Fibroblast of the conjunctiva (primary cell): Measurements from ENCODE around the gene PI4KA.
"Not testable (repeated sequence)": the region's sequence is repeated elsewhere in the genome, so short reads cannot be mapped to it uniquely, and the experiment has no call there.

Experiments
- DNase-seq: peaks from one replicate; pipeline ENCODE4 v3.0.0-alpha.2; 2010; ENCODE audit warnings: low read depth

Gene PI4KA

DNA sequence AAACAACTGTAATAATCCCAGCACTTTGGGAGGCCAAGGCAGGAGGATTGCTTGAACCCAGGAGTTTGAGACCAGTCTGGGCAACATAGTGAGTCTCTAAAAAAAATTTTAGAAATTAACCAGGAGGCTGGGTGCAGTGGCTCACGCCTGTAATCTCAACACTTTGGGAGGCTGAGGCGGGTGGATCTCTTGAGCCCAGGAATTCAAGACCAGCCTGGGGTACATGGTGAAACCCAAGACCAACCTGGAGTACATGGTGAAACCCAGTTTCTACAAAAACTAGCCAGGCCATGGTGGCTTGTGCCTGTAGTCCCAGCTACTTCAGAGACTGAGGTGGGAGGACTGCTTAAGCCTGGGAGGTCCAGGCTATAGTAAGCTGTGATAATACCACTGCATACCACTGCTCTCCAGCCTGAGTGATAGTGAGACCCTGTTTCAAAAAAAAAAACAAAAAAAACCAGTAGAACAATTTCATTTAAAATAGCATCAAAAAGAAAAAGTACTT, 11.2 kb downstream of the PI4KA start:
- no peak for DNase-seq

DNA sequence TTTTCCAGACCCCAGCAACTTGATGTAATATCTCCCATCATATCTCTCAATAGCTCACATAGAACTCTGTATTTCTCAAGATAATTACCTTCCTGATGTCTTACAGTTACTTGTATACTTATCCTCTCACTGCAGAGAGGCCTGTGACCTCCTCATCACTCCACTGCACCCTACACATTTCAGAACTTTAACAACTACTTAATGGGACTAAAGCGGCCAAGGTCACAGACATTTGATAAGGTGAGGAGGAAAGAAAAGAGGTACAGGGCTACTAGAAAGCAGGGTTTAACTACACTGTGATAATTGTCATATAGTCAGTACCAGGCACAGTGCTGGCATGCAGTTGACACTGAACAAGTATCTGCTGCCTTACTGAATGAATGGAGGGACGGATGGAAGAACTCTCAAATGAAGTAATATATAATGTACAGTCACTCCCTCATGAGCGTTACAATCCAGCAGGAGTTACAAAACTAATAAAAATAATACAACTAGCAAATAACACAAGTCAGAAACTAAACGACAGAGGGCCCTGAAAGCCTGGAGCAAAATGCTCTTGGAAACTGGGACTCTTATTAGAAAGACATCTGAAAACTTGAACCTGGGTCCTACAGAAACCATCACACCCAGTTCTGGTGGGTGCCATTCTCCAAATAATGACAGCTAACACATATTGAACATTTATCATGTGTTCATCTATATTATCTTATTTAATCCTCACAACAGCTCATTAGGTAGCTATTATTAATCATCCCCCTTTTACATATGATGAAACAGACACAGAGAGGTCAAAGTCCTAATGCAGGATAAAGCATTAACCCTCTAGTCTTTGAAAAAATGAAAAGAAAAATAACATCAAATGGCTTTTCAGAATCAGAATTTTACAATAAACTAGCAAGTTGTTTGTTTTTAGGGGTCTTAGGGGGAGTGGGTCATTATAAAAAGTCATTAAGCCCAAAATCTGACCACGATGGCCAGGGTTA, 14.3 kb downstream of the PI4KA start:
- no peak for DNase-seq

- no peak for DNase-seq
These were observed 15.1 kb downstream of the PI4KA start for GRCh38 chr22:20843501-20843900.

- DNase-seq = no peak
These were observed 17.8 kb downstream of the PI4KA start for GRCh38 chr22:20840646-20841371.

DNA sequence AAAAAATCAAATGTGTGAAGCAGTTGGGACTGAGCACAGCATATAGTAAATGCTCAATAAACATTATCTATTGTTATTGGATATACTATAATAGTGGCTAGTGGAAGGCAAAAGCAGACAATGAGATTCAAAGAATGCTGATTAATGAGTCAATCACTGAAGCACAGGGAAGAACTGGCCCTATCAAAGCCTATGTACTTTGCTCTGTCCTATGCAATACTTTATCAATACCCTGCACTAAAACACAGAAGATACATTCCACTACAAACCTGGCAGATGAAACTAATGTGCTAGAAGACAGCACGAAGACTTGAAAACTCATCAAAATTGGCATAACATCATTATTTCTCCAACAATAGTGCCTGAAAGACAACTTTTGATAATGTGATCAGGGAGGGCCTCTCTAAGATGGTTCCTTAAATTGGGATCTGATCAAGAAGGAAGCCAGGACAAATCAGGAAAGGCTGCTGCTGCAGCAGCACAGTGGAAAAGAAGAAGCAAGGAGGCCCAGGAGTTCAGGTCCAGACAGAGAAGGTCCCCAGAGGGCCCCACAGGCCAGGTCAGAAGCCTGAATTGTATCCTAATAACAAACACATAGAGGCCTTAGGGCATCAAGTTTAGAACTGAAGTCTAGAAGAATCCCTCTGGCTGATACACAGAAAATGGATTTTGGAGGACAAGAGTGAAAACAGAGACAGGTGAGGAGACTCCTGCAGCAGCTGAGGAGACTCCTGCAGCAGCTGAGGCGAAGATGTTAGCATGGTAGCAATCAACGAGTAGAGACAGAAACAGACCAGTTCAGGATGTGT, 18.6 kb downstream of the PI4KA start:
- DNase-seq = no peak

GRCh38 chr22:20839354-20839753, 19.3 kb downstream of the PI4KA start:
- not testable (repeated sequence) for DNase-seq

DNA sequence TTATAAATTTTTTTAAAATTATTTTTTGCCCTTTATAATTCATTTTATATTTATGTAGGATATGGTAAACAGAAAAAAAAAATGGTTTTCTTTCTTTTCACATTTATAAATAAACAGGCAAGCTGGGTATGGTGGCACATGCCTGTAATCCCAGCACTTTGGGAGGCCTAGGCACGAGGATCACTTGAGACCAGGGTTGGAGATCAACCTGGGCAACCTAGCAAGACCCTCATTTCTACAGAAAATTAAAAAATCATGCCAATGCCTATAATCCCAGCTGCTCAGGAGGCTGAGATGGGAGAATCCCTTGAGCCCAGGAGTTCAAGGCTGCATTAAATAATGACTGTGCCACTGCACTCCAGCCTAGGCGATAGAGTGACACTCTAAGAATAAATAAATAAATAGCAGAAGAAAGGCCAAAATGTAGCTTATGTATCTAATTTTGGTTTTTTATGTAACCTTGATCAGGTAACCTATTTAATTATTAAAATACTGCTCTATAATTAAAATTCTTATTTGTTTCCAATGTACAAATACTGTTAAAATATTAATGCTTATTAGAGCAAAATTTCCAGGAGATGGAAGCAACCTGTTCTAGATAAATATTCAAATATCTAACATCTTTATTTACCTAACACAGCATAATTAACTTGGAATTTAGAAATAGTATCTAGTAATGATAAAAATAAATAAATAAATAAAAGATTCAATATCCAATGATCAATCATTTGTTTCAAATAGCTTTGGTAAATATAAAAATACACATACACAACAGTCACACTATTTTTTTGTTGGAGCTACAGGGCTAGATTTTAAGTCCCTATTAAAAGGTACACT, 21.4 kb downstream of the PI4KA start:
- no peak for DNase-seq

GRCh38 chr22:20834725-20835124, 23.9 kb downstream of the PI4KA start:
- no peak for DNase-seq

DNA sequence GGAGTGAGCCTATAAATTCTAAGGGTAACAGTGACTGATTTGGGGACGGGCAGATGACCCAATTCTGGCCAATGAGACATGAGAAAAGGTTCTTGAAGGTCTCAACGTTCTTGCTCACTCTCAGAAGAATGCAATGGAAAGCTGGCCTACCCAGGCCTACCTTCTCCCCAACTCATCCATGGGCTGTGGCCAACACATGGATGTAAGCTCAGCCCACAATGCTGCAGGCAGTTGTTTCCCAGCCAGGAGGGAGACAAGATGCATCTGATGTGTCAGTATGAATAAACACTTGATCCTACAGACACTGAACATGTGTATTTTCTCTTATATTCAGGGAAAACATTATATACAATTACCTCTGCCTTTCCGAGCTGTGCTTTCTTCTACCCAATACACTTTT, 24.4 kb downstream of the PI4KA start:
- DNase-seq = no peak

- no peak for DNase-seq
These were observed 25.4 kb downstream of the PI4KA start for GRCh38 chr22:20833225-20833665.

DNA sequence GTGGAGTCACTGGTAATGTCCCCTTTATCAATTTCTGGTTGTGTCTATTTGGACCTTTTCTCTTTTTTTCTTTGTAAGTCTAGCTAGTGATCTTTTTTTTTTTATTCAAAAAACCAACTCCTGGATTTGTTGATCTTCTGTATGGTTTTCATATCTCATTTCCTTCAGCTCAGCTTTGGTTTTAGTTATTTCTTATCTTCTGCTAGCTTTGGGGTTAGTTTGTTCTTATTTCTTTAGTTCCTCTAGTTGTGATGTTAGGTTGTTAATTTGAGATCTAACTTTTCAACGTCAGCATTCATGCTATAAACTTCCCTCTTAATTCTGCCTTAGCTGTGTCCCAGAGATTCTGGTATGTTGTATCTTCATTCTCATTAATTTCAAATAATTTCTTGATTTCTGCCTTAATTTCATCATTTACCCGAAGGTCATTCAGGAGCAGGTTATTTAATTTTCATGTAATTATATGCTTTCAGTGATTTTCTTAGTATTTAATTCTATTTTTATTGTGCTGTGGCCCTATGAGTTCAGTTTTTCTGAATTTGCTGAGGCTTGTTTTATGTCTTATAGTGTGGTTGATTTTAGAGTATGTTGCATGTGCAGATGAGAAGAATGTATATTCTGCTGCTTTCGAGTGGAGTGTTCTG, 29.0 kb downstream of the PI4KA start:
- no peak for DNase-seq

GRCh38 chr22:20826373-20827152, 32.0 kb downstream of the PI4KA start:
- DNase-seq = not testable (repeated sequence)

DNA sequence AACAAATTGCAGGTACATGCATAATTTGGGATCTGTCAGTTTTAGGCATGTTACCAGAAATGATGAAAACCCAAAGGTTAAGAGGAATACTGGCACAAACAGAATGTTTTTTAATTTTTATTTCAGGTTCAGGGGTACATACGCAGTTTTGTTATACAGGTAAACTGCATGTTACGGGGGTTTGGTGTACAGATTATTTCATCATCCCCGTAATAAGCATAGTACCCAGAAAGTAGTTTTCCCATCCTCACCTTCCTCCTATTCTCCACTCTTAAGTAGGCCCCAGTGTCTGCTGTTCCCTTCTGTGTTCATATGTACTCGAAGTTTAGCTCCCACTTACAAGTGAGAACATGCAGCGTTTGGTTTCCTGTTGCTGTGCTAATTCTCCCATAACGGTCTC, 33.0 kb downstream of the PI4KA start:
- DNase-seq = no peak

DNA sequence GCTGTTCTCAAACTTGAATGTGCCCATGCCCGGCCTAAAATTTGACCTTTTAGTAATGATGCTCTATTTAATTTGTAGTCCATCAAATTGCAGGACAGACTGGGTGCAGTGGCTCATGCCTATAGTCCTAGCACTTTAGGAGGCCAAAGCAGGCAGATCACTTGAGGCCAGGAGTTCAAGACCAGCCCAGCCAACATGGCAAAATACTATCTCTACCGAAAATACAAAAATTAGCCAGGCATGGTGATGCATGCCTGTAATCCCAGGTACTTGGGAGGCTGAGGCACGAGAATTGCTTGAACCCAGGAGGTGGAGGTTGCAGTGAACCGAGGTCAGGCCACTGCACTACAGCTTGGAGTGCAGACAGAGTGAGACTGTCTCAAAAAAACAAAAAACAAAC, 33.4 kb downstream of the PI4KA start:
- DNase-seq = not testable (repeated sequence)

- no peak for DNase-seq
These were observed 35.3 kb downstream of the PI4KA start for GRCh38 chr22:20823264-20823663.

DNA sequence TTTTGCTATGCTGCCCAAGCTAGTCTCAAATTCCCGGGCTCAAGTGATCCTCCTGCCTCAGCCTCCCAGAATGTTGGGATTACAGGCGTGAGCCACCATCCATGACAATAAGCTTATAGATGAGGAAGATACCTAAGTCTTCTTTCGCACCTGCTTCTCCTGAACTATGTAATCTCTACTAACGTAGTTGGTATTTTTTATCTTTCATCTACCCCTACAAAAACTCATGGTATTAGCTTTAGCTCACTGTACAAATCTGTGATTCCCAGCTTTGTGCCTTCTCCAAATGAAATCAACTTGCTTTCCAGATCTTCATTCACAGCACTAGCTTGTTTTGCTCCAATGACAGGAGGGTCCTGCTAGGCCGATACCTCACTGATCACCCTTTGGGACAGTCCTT, 36.4 kb downstream of the PI4KA start:
- no peak for DNase-seq

GRCh38 chr22:20821717-20822239, 36.8 kb downstream of the PI4KA start:
- DNase-seq = not testable (repeated sequence)

GRCh38 chr22:20819471-20819870, 39.1 kb downstream of the PI4KA start:
- no peak for DNase-seq

- DNase-seq = no peak
These were observed 40.1 kb downstream of the PI4KA start for GRCh38 chr22:20818471-20818870.

- DNase-seq = no peak
These were observed 42.1 kb downstream of the PI4KA start for GRCh38 chr22:20816559-20816958.
